Neutrophil (primary cell): ENCODE results near the gene ANKS1B.

Experiments used
- H3K27ac ChIP-seq: fragments of 200-600 bp; sonication (generic); 2 replicates; pipeline ENCODE4 v1.5.1; 2016; ENCODE audit warnings: mild to moderate bottlenecking, moderate library complexity
- H3K27me3 ChIP-seq: fragments of 200-600 bp; sonication (generic); 2 replicates; pipeline ENCODE4 v1.6.0; 2016; ENCODE audit warnings: mild to moderate bottlenecking
- H3K36me3 ChIP-seq: fragments of 200-600 bp; sonication (generic); 2 replicates; pipeline ENCODE4 v1.5.1; 2017
- H3K4me1 ChIP-seq, 2 experiments: fragments of 200-600 bp in 1 of 2; sonication (generic) in 1 of 2; 1 replicate in 1 of 2; 2 replicates in 1 of 2; pipeline versions ENCODE4 v1.5.1 to v1.6.1; 2013 to 2016; ENCODE audit warnings: low read depth in 1 of 2, low read length in 1 of 2, mild to moderate bottlenecking in 1 of 2, moderate library complexity in 1 of 2; ENCODE audit not compliant: control insufficient read depth in 1 of 2, insufficient read depth in 1 of 2
- H3K4me3 ChIP-seq, 2 experiments: fragments of 200-600 bp in 1 of 2; sonication (generic) in 1 of 2; 1 replicate in 1 of 2; 2 replicates in 1 of 2; pipeline ENCODE4 v1.5.1; 2013 to 2016; ENCODE audit warnings: low read depth in 1 of 2, low read length in 1 of 2, mild to moderate bottlenecking in 1 of 2, moderate library complexity in 1 of 2
- H3K9me3 ChIP-seq: fragments of 200-600 bp; sonication (generic); 2 replicates; pipeline ENCODE4 v1.5.1; 2016
- CTCF ChIP-seq: fragments of 200-600 bp; sonication (generic); IDR thresholded peaks from 2 replicates; pipeline ENCODE4 v1.5.1; 2016; ENCODE audit warnings: antibody characterized with exemption

The ANKS1B gene

GRCh38 chr12:99959549-99960170 lies 25.1 kb downstream of the ANKS1B start:
- Histone ChIP-seq H3K9me3 (no peaks in the 10 kb centered on the region), H3K4me1 (no peaks in the 10 kb centered on the region), H3K27me3 (no peaks in the 10 kb centered on the region), H3K27ac (no peak overlapping the region), H3K36me3 (no peaks in the 10 kb centered on the region), H3K4me3 (no peak overlapping the region)
- TF ChIP-seq CTCF, result no peak

GRCh38 chr12:99957866-99958466 lies 26.8 kb downstream of the ANKS1B start:
- H3K4me3 ChIP-seq, result no peak overlapping the region
- no peaks in the 10 kb centered on the region for H3K4me1 ChIP-seq
- no peaks in the 10 kb centered on the region for H3K9me3 ChIP-seq
- no peaks in the 10 kb centered on the region for H3K27me3 ChIP-seq
- H3K27ac ChIP-seq, result no peak overlapping the region
- H3K36me3 ChIP-seq, result no peaks in the 10 kb centered on the region
- no peak for TF ChIP-seq CTCF

- H3K36me3 ChIP-seq, result no peaks in the 10 kb centered on the region
- no peak for TF ChIP-seq CTCF
- H3K4me3 ChIP-seq, result no peak overlapping the region
- no peaks in the 10 kb centered on the region for H3K27me3 ChIP-seq
- H3K27ac ChIP-seq, result no peak overlapping the region
- no peaks in the 10 kb centered on the region for H3K4me1 ChIP-seq
- no peaks in the 10 kb centered on the region for H3K9me3 ChIP-seq
These were observed 30.0 kb downstream of the ANKS1B start for GRCh38 chr12:99954724-99955123.

- no peaks in the 10 kb centered on the region for H3K27me3 ChIP-seq
- H3K4me3 ChIP-seq, result no peak overlapping the region
- TF ChIP-seq CTCF, result no peak
- H3K36me3 ChIP-seq, result no peaks in the 10 kb centered on the region
- no peaks in the 10 kb centered on the region for H3K9me3 ChIP-seq
- no peak overlapping the region for H3K27ac ChIP-seq
- no peaks in the 10 kb centered on the region for H3K4me1 ChIP-seq
These were observed 36.4 kb downstream of the ANKS1B start for GRCh38 chr12:99948370-99948769.

- H3K4me3 ChIP-seq, result no peak overlapping the region
- H3K9me3 ChIP-seq, result no peaks in the 10 kb centered on the region
- no peaks in the 10 kb centered on the region for H3K36me3 ChIP-seq
- no peak for TF ChIP-seq CTCF
- no peaks in the 10 kb centered on the region for H3K27me3 ChIP-seq
- no peaks in the 10 kb centered on the region for H3K4me1 ChIP-seq
- no peak overlapping the region for H3K27ac ChIP-seq
These were observed 38.6 kb downstream of the ANKS1B start for GRCh38 chr12:99946131-99946530.
